SU-DHL-6 (cell line): Measurements from ENCODE around the gene EZR.

ENCODE experiments used
- EZH2phosphoT487 ChIP-seq: fragments of 200-600 bp; sonication (generic), shearing (Covaris generic); conservative IDR thresholded peaks from 2 replicates; pipeline ENCODE4 v1.6.1; 2018; ENCODE audit warnings: mild to moderate bottlenecking, antibody characterized with exemption, low read length, moderate library complexity, mixed read lengths
- TF ChIP-seq, protein P1 (sequence below): fragments of 200-600 bp; sonication (generic); IDR thresholded peaks from one replicate; pipeline ENCODE4 v1.5.1; 2017; ENCODE audit warnings: antibody characterized with exemption, mild to moderate bottlenecking, low read length, moderate library complexity; ENCODE audit not compliant: insufficient read depth, poor library complexity, severe bottlenecking

DNA sequence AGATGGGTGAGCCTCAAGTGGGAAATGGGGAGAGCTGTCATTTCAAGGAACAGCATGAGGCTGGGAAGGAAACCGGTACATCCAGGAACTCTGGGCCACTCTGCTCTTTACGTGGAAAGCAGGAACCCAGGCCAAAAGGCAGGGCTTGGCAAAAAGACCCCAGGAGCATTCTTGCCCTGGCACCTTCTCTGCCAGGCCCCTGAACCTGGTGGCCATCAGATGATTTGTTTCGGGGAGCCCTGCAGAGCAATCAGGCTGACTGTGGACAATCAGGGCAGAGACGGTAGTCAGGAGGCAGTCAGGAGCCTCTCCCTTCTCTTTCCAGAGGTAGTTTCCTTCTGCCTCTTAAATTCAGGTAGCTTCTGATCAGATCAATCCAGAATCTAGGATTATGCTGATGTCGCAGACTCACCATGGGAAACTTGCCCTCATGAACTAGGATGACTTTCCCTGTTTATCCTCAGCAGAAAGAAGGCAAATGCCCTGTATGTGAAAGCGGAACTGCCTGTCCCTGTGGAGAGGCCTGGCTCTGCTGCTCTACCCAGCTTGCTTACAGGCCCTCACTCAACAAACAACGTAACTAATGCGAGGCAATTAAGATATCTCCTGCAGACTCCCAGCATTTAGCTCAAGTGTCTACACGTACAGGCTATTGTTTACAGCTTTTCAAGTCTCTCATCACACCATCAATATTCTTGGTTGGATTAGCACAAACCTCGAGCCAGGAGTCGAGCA, 36.6 kb downstream of the EZR start:
- TF ChIP-seq, protein P1, sequence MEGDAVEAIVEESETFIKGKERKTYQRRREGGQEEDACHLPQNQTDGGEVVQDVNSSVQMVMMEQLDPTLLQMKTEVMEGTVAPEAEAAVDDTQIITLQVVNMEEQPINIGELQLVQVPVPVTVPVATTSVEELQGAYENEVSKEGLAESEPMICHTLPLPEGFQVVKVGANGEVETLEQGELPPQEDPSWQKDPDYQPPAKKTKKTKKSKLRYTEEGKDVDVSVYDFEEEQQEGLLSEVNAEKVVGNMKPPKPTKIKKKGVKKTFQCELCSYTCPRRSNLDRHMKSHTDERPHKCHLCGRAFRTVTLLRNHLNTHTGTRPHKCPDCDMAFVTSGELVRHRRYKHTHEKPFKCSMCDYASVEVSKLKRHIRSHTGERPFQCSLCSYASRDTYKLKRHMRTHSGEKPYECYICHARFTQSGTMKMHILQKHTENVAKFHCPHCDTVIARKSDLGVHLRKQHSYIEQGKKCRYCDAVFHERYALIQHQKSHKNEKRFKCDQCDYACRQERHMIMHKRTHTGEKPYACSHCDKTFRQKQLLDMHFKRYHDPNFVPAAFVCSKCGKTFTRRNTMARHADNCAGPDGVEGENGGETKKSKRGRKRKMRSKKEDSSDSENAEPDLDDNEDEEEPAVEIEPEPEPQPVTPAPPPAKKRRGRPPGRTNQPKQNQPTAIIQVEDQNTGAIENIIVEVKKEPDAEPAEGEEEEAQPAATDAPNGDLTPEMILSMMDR, result no peak
- no peak for TF ChIP-seq EZH2phosphoT487
